IPS DF 19.7 (cell line): ENCODE measurements around the gene FARP1.

Source experiments
- DNase-seq: peaks from one replicate; pipeline ENCODE4 v3.0.0-alpha.2; 2013; ENCODE audit warnings: low read depth, low spot score

Gene FARP1

DNA sequence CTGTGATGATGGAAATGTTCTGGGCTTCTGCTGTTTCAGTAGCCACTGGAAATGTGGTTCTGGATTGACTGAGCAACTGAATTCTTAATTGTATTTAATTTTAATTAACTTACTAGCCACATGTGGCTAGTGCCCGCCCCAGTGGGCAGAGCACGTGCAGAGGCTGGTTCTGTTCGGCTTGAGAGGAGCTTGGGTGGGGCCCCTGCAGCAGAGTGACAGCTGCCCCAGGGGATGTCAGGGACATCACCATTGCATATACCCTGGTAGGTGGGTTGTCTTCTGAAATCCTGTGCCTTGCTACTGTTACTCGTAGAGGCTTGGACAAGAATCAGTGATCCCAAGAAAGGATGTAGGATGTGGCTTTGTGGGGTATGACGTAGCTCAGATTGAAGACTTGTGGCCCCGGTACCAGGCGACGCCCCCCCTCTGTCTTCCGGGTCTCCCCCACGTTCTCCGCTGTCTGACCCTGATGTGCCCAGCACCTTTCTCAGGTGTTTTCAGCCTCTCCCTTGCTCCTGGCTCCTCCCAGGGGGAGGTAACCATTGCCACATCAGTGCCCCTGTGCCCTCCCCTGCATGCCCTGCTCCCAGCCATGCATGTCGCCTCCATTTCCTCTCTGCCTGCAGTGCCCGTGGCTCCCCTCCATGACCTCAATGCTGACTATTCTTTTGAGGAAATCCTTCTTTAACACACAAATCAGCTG, 136.7 kb downstream of the FARP1 start:
- DNase-seq, result no peak

DNA sequence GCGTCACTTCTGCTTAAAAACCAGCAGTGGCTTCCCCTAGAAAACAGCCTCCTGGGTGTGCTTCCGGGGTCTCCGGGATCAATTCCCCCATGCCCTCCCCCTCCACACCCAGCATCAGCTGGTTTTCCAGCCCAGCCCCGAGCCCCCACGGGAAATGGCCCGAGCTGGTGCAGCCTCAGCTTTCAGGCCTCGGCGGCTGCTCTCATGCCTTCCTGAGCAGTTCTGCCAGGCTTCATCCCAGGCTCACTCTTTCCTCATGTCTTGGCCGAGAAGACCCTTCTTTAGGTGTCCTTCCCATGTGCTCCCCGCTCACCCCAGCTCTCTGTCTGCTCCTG, 137.2 kb downstream of the FARP1 start:
- no peak for DNase-seq

DNA sequence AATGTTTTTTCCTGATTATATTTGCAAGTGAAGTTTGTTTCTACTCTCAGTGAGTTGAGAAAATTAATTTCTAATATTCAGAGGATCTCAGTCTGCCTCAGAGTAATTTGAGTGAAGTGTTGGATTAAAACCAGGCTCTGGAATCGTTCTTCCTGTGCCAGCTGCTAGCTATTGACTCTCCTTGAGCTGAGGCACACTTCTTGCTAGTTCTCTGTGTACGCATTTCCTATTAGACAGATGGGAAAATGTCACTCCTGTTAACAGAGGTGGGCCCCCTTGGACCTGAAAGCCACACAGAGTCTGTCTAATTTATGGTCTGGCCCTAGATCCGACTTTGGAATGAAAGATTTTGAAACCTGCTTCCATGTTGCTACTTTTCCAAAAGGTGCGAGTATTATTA, 141.8 kb downstream of the FARP1 start:
- DNase-seq, result no peak

DNA sequence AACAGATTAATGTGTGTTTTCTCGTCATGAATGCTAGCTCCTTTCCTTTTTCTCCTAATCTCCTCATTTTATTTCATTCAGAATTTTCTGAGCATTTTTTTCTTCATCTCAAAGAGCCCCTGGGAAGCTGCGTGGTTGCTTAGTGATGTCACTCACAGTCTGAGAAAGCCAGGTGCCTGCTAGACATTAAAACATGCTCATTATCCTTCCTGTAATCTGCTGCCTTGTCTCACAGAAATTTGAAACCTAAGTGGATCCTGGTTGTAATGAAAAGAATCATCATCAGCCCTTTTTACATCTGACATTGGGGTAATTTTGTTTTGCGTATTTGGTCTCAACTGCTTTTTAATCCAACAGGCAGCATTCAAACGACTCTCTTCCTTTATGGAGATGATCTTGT, 142.4 kb downstream of the FARP1 start:
- no peak for DNase-seq

DNA sequence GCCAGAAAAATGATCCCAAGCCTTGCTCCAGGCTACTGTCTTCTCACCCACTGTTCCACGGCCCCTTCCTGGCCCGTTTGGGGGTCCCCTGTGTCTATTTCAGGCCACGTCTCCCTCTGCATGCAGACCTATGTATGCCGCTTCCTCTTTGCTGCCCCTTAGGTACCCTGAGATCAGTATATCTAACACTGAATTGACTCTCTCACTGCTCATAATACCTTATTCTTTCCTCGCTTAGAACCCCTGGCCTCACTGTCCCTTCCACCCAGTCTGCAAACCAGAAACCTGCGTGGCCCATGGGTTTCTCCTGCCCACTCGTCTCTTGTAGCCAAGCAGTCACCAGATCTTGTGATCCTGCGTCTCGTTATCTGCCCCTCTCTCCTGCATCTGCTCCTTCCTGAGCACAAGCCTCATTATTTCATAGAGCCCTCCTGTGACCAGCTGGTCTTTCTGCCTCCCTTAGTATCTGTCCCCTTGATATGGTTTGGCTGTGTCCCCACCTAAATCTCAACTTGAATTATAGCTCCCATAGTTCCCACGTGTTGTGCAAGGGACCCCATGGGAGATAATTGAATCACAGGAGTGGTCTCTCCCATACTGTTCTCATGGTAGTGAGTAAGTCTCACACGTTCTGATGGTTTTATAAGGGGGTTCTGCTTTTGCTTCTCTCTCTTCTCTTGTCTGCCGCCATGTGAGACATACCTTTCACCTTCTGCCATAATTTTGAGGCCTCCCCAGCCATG, 143.1 kb downstream of the FARP1 start:
- no peak for DNase-seq

DNA sequence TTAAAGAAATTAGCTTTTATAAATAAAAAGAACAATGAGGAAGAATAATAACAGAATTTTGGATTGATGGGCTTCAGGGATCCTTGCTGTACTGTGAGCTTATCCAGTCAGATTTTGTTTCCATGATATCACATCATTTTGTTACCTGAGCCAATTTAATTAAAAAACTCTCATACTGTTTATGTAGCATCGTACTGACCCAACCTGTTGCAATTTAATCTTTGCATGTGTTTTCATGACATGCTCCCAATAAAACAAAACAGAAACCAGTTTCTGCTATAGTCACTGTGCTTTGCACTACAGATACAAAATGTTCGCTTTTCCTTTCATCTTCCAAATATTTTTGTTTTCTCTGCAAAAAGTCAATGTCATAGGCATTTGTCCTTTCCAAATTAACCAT, 143.9 kb downstream of the FARP1 start:
- no peak for DNase-seq

DNA sequence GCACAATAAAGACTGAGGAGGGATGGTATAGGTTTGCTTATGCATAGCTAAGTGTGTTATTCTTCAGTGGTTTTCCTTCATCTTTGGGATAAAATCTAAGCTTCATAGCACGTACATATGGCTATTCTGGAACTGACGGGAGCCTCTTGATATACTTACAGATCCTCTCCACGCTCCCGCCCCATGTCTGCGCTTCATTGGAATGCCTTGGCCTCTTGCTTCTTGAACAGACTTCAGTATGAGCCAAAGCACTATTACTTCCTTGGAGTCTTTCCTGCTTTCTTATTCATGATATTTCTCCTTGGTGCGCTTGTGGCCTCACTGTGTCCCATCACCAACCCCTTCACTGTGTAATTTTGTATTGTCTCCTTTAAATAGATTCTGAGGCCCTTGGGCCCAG, 145.3 kb downstream of the FARP1 start:
- no peak for DNase-seq

DNA sequence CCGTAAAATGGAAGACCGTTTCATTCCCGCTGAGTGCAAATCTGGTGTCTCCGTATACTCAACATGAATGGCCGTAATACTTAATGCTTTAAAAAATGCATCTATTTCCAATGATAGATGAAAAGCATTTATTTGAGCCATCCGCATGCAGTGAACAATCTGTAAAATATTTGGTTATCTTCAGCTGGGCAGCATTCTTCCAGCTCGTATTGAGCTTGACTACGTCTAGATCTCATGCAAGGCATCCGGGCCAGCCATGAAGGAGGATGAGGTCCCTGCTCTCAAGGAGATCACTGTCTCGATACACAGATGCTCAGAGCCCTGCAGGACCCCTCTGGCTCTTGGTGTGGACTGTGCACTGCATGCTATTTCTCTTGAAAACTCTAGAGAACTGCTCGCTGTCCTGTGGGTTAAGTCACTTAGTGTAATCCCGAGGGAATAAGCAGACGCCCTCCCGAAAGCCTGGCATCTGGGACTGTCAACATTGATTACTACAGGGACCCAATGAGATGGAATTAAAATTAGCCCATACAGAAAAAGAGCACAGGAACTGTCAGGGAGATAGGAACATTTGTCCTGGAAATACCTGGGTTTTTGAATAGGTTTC, 146.5 kb downstream of the FARP1 start:
- no peak for DNase-seq

DNA sequence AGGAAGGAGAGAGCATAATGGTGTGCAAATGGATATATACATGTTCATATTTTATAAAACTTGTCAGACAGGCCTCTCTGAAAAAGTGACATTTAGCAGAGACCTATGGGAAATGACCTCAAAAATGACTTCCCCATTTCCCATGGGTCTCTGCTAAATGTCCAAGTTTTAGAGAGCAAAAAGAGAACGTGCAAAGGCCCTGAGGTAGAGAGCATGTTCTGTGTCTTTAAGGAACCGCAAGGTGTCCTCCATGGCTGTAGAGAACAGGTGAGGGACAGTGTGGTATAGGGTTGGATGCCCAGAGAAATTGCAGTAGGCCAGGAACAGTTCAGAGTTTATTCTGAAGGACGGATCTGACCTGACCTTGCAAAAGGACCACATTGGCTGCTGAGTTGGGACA, 147.4 kb downstream of the FARP1 start:
- DNase-seq, result no peak

DNA sequence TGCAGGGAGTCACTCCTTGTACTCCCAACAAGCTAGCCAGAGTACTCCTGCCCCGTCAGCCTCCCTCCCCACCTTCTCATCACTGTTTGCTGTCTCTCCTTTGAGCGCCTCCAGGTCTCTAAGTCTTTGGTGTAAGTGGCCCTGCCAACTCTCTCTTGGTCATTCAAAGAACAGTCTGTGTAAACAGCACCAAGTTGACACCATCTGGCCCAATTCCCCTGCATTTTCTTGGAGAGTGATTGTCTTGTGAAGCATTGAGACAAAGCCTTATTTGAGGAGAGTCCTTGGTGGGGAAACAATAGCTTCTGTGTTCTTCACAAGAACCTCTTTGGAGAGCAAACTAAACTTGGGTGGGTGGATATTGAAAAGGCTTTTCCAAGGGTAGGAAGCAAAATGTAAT, 148.8 kb downstream of the FARP1 start:
- DNase-seq, result no peak

DNA sequence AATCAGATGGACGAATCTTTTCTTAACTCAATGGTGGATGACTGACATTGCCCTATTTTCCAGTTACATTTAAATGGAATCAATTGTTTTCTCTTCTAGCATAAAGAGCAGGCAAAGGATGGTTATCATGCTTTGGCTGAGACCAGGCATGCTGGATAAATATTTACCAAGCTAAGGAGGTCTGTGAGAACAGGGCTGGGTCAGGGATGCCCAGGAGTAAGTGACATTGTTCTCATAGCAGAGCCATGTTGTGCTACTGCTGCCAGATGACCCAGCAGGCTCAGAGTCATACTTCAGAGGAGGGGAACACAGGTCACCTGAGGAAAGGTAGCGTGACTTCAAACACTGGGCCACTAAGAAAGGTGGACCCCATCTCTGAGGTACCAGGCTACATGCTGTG, 150.2 kb downstream of the FARP1 start:
- DNase-seq, result no peak

DNA sequence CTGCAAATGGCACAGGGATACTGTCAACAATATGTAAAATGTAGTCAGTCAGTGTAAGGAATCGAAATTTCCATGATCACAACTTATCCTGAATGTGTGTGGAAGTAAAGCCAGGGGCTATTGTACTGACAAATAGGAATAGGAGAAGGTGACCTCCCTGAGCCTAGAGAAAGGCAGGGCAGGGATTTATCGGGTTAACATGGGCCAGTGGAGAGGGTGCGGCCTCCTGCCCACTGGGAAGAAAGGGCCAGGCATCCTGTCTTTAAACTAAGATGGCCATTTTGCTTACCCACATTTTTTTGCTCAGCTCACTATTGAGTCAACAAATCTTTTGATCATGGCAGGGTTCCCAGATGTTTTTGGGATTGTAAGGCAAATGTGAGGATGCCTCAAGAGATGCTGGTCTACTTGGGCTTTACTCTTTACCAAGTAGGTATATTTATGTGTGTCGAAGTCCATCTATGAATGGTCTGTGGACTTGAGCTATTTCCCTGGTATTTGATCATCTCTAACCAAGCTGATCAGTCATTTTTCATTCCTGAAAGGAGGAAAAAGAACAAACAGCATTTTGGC, 150.8 kb downstream of the FARP1 start:
- DNase-seq, result no peak

DNA sequence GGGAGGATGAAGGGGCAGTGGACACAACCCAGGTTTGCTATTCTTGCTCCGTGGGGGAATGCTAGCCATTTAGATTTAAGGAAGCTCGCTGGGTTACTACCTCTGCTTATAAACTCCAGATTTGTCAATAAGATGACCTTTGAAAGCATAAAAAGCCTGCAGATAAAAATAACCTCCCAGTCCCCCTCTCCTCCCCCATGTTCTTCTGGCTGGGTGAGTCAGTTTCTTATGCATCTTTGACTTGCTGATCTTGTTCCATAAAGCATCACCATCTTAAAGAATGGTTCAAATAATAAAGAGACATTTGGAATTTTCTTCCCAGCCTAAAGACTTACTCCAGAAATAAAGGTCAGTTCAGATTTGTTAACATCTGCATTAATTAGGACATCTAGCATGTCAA, 152.5 kb downstream of the FARP1 start:
- no peak for DNase-seq

DNA sequence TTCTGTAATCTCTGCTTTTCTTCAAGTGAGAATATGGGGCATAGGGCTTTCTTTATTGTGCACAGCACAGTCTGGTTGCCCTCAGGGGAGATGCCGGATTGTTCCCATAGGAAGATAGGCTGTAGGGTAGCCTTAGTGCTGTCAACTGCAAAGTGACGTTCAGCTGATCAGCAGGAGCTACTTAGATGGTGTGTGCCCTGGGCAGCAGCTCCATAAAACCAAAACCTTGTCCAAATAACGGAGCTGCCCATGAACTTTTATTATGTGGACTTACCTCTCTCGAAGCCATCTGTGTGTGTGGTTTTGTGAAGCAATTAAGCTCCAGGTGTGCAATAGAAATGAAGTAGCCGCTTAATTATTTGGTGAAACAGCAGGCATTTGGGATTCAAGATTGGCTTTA, 154.2 kb downstream of the FARP1 start:
- DNase-seq, result no peak

DNA sequence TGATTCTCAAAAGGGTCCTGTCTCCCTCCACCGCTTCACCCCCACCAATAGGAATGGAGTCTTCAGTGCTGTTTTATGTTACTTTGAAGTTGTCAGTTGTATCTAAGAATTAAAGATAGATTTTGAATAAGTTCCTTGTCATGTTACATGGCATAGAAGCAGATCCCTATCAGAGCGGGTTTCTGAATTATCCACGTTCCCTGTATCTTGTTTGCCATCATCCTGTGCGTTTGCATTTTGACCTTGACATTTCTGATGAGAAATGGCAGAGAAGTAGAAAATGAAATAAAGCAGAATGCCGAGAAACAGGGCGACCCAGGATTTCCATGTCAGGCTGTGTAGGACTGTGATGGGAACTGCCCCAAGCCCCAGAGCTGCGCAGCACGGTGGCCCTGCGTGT, 154.9 kb downstream of the FARP1 start:
- no peak for DNase-seq

DNA sequence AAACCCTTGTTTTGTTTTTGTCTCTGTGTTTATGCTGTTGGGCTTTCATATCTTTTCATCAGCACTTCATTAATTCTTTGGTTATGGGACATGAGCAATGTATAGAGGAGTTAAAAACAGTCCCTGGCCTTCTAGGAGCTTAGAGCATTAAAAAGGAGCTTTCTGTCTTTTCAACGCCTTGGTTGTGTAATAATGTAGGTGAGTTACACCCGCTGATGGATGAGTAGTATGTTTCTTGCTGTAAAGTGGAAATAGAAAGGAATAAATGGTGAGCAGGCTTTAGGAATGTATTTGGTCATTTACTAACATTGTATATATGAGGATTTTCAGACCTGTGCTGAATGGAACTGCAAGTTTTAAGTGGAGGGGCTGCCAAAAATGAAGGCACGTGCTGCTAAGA, 155.7 kb downstream of the FARP1 start:
- DNase-seq, result no peak

DNA sequence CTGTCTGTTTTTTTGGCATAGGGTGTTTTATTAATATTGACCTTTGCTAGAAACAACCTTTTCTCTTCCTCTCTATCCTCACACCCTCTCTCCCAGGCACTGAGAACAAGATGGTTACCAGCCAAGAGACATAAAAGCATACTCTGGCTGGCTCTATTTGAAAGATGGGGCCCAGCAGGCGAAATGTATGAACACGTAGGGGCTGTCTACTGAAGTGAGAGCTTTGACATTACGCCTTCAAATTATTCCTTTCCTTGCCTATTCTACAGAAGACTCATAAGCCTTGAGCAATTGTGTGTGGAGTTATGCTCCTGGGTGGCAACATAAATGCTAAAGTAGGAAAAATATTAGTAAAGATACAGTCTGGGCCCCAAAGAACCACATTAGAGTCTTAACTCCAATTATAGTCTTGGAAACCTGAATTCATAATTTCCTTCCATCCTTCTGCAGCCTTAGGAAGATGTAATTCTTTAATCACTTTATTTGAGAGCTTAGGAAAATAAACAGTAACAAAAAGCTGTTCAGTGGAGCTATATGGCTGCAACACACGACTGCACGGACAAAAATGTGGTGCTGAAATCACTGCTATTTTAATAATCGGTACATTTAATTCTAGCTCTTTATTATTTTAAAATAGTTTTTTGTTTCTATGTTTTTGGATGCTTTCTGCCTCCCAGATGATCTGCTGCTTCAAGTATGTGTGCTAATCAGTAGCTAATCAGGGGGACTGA, 156.5 kb downstream of the FARP1 start:
- no peak for DNase-seq

DNA sequence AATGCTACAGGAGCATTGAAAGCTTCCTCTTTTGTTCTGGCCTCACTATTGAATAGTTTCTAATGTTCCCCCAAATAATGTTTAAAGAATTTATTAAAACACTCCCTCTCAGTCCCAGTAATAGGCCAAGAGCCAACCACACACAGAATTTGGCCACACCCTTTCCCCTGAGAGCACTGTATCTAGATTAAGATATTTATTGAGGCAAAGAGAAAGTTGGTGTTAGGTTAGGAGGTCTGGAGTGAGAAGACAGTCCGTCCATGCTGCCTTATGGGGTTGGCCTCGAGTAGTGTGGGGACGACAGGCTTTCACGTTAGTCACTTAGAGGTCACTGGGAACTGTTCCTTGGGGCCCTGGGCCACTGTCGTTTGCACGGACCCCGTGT, 157.1 kb downstream of the FARP1 start:
- no peak for DNase-seq

DNA sequence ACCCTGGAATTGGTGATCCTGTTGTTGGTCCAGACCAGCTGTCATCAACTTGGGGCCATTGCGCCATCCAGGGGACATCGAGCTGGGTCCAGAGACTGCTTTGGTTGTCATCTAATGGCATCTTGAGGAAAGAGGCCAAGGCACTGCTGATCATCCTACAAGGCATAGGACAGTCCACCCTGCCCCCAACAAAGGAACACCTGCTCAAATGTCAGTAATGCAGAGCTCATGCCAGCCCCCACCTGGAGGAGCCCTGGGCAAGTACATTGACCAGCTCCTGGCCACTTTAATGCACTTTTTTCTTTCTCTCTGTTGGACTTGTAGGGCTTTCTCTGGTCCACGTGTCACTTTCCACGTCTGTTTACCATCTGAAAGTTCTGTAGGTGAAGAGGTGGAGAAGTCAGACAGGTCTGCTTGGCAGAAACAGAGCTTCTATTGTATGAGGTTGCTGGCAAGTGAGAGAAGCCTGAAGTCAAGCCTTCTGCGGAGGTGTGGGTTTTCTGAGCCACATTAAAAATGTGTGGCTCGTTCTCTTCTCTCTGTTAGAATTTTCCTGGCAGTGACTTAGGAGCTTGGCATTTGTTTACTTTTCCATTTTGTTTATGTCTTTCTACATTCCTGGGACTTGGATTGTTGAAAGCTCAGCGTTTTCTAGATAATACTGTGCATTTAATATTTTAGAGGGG, 158.2 kb downstream of the FARP1 start:
- DNase-seq, result no peak

DNA sequence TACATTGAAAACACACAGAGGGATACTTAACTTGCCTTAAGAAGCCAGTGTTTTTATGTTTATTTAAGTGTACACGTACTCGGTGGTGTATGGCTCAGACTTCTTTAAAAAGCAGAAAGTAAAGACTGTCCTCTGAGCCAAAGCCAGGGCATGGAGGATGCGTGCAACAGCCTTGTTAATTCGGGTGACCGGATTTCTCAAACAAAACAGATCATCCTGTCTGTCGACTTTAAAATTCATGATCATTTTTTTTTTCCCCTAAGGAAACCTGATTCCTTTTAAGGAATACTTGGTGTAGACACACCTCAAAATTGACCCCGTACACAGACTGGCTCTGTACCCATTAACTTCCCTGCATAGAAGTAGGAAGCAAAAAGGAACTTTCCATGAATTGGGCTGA, 158.8 kb downstream of the FARP1 start:
- DNase-seq, result no peak

DNA sequence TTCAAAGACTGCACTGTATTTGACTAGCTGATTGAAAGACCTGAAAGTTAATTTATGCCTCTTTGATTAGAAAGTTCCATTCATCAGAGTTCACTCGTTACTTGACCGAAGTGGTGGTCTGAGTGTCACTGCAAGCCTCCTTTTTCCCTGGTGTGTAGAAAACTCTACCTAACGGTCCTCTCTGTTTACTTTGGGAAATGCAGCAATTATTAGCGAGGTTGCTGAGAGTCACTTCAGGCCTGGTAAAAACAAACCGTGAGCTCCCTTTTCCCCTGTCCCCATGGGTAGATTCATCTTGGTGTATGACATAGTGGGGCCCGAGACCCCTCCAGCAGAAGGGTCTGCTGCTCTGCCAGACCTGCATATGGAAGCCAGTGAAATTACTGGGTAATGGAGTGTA, 161.0 kb downstream of the FARP1 start:
- DNase-seq, result no peak

DNA sequence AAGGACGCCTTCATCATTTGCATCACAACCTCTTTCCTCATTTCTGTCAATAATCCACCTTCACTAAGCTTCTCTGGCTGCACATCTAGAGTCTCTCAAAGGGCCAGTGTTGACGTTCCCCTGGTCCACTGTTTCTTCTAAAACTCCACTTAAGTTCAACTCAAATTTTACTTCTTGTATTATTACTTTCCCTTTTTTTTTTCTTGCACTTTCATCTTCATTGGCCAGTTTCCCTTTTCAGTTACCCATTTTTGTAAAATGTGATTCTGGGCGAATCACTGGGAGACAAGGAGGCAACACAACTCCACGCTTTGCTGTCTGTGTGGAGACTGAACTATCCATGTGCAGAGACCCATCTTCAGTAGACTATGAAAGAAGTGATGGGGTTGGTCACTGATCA, 162.8 kb downstream of the FARP1 start:
- no peak for DNase-seq
